H1 (cell line): ENCODE results near the gene GOLGA3. TPM values are rescaled to one million over a fixed set of nuclear protein-coding genes. Genes with fewer than 3 reads are reported as not detected.

ENCODE experiments used
- CTCF ChIA-PET: fragments of 300-600 bp; sonication (Branson Sonifier 250); formaldehyde crosslinking; loops from one replicate; lab custom pipeline; 2021; ENCODE audit not compliant: partially characterized antibody; lab: Charles Lee
- POLR2A ChIA-PET: fragments of 300-600 bp; sonication (Branson Sonifier 250); formaldehyde crosslinking; loops from one replicate; lab custom pipeline; 2021; ENCODE audit warnings: inconsistent platforms; ENCODE audit not compliant: partially characterized antibody; lab: Charles Lee
- DNase-seq, 2 experiments: peaks; one replicate each; pipeline versions ENCODE4 v3.0.0 to v3.0.0-alpha.2; 2010 to 2022; ENCODE audit warnings: low spot score in 2 of 2, low read depth in 1 of 2, mixed read lengths in 1 of 2
- FAIRE-seq: peaks from 2 replicates; lab custom pipeline; 2011; peaks lifted over from hg19 to GRCh38; lab: Jason Lieb, UNC
- H2AFZ ChIP-seq: 2 replicates; pipeline ENCODE4 v1.8.1; 2012; ENCODE audit warnings: low read length, inconsistent platforms
- H2AK5ac ChIP-seq: 2 replicates; pipeline ENCODE4 v1.6.1; 2013; ENCODE audit warnings: low read depth, low read length
- H2BK120ac ChIP-seq: replicated peaks from 2 replicates; pipeline ENCODE3; 2013; ENCODE audit warnings: low read depth, low read length, inconsistent platforms
- H2BK12ac ChIP-seq: 2 replicates; pipeline ENCODE4 v1.6.1; 2013; ENCODE audit warnings: low read depth, low read length
- H2BK15ac ChIP-seq: 2 replicates; pipeline ENCODE4 v1.6.1; 2013; ENCODE audit warnings: low read length
- H2BK20ac ChIP-seq: 2 replicates; pipeline ENCODE4 v1.6.1; 2013; ENCODE audit warnings: low read length
- H2BK5ac ChIP-seq: 2 replicates; pipeline ENCODE4 v1.6.1; 2013; ENCODE audit warnings: low read depth, low read length
- H3K14ac ChIP-seq: 2 replicates; pipeline ENCODE4 v1.6.1; 2013; ENCODE audit warnings: inconsistent platforms; ENCODE audit not compliant: insufficient read length
- H3K18ac ChIP-seq: 2 replicates; pipeline ENCODE4 v1.6.1; 2013; ENCODE audit warnings: low read length; ENCODE audit errors: extremely low read depth
- H3K23ac ChIP-seq: 2 replicates; pipeline ENCODE4 v1.6.1; 2013; ENCODE audit warnings: inconsistent platforms; ENCODE audit not compliant: insufficient read length
- H3K23me2 ChIP-seq: 2 replicates; pipeline ENCODE4 v1.6.1; 2013; ENCODE audit warnings: low read depth, low read length
- H3K27ac ChIP-seq: 2 replicates; pipeline ENCODE4 v1.6.1; 2011; ENCODE audit warnings: low read depth, low read length, inconsistent platforms
- H3K27me3 ChIP-seq, 4 experiments: replicated peaks in 1 of 4; 1 replicate in 1 of 4; 2 replicates in 3 of 4; pipeline versions ENCODE4 v1.6.1 to v1.8.1; 2011 to 2013; ENCODE audit warnings: low read length in 3 of 4, mild to moderate bottlenecking in 3 of 4, inconsistent platforms in 2 of 4, mixed read lengths in 2 of 4, moderate library complexity in 1 of 4; ENCODE audit not compliant: control insufficient read depth in 3 of 4, insufficient read depth in 3 of 4; ENCODE audit errors: extremely low read depth in 1 of 4
- H3K36me3 ChIP-seq, 4 experiments: 2 replicates each; pipeline versions ENCODE4 v1.6.1 to v1.8.1; 2011 to 2013; ENCODE audit warnings: mild to moderate bottlenecking in 4 of 4, low read length in 3 of 4, moderate library complexity in 2 of 4, control low read depth in 1 of 4, inconsistent platforms in 1 of 4; ENCODE audit not compliant: insufficient read depth in 4 of 4, control insufficient read depth in 2 of 4
- H3K4ac ChIP-seq: replicated peaks from 2 replicates; pipeline ENCODE3; 2013; ENCODE audit warnings: low read length, low read depth, mixed read lengths, inconsistent platforms; ENCODE audit not compliant: insufficient read length
- H3K4me1 ChIP-seq, 4 experiments: replicated peaks in 1 of 4; 1 replicate in 1 of 4; 2 replicates in 3 of 4; pipeline versions ENCODE4 v1.6.1 to v1.8.1; 2011 to 2013; ENCODE audit warnings: low read length in 3 of 4, inconsistent platforms in 2 of 4, mixed read lengths in 1 of 4; ENCODE audit not compliant: insufficient read depth in 4 of 4, control insufficient read depth in 3 of 4
- H3K4me2 ChIP-seq, 2 experiments: 2 replicates each; pipeline versions ENCODE4 v1.6.1 to v1.8.1; 2011 to 2013; ENCODE audit warnings: low read depth in 2 of 2, low read length in 2 of 2, control low read depth in 1 of 2, inconsistent platforms in 1 of 2, mild to moderate bottlenecking in 1 of 2; ENCODE audit not compliant: insufficient read depth in 1 of 2
- H3K4me3 ChIP-seq, 4 experiments: fragments of 200-600, 300-600 bp in 1 of 4; sonication (generic), shearing (Covaris generic), sonication (Bioruptor Twin) in 1 of 4; 2 replicates each; pipeline versions ENCODE4 v1.5.1 to v1.8.1; 2011 to 2016; ENCODE audit warnings: low read length in 4 of 4, low read depth in 3 of 4, control low read depth in 2 of 4, inconsistent platforms in 2 of 4, mild to moderate bottlenecking in 2 of 4, mixed read lengths in 1 of 4, moderate library complexity in 1 of 4; ENCODE audit not compliant: insufficient read depth in 2 of 4; ENCODE audit errors: extremely low read depth in 1 of 4
- H3K56ac ChIP-seq: replicated peaks from 2 replicates; pipeline ENCODE3; 2013; ENCODE audit warnings: low read depth, mild to moderate bottlenecking, mixed read lengths, low read length, inconsistent platforms; ENCODE audit not compliant: insufficient read length
- H3K79me1 ChIP-seq: 2 replicates; pipeline ENCODE4 v1.6.1; 2013; ENCODE audit warnings: low read depth, low read length, control low read depth
- H3K79me2 ChIP-seq, 2 experiments: 2 replicates each; pipeline versions ENCODE4 v1.6.1 to v1.8.1; 2012 to 2013; ENCODE audit warnings: low read length in 2 of 2, mild to moderate bottlenecking in 2 of 2, inconsistent platforms in 1 of 2; ENCODE audit not compliant: insufficient read depth in 2 of 2, control insufficient read depth in 1 of 2
- H3K9ac ChIP-seq, 4 experiments: replicated peaks in 1 of 4; 1 replicate in 1 of 4; 2 replicates in 3 of 4; pipeline versions ENCODE4 v1.6.1 to v1.8.1; 2011 to 2013; ENCODE audit warnings: low read depth in 3 of 4, low read length in 3 of 4, control low read depth in 2 of 4, mild to moderate bottlenecking in 2 of 4, moderate library complexity in 2 of 4, inconsistent platforms in 1 of 4; ENCODE audit errors: extremely low read depth in 1 of 4
- H3K9me3 ChIP-seq, 2 experiments: 2 replicates each; pipeline versions ENCODE4 v1.6.1 to v1.8.1; 2012 to 2013; ENCODE audit warnings: mild to moderate bottlenecking in 2 of 2, moderate library complexity in 2 of 2, control low read depth in 1 of 2, inconsistent platforms in 1 of 2, low read depth in 1 of 2, low read length in 1 of 2, mixed read lengths in 1 of 2; ENCODE audit not compliant: insufficient read depth in 2 of 2
- H4K20me1 ChIP-seq, 2 experiments: replicated peaks in 1 of 2; 2 replicates each; pipeline versions ENCODE3 to v1.8.1; 2011 to 2013; ENCODE audit warnings: inconsistent platforms in 2 of 2, low read length in 2 of 2, mild to moderate bottlenecking in 1 of 2; ENCODE audit not compliant: insufficient read depth in 2 of 2, control insufficient read depth in 1 of 2
- H4K5ac ChIP-seq: 2 replicates; pipeline ENCODE4 v1.6.1; 2013; ENCODE audit warnings: low read length, low read depth, mixed read lengths, inconsistent platforms; ENCODE audit not compliant: insufficient read length
- H4K8ac ChIP-seq: 2 replicates; pipeline ENCODE4 v1.8.0; 2013; ENCODE audit warnings: mild to moderate bottlenecking, moderate library complexity, low read length, inconsistent platforms; ENCODE audit not compliant: insufficient read depth; ENCODE audit errors: extremely low read depth
- H4K91ac ChIP-seq: replicated peaks from 2 replicates; pipeline ENCODE3; 2013; ENCODE audit warnings: low read length, mixed read lengths, inconsistent platforms; ENCODE audit not compliant: insufficient read length
- WGBS, 2 experiments: shearing (Covaris generic) in 1 of 2; methylation state at CpG; one replicate each; pipeline versions ENCODE4 v1.1.6 to v1.1.7; 2013 to 2015; ENCODE audit warnings: low lambda C conversion rate in 2 of 2, mixed read lengths in 2 of 2, inconsistent platforms in 1 of 2, low coverage in 1 of 2, missing lambda C conversion rate in 1 of 2; ENCODE audit not compliant: insufficient replicate concordance in 2 of 2, insufficient coverage in 1 of 2, insufficient read length in 1 of 2; ENCODE audit errors: extremely low coverage in 1 of 2, missing lambda C conversion rate in 1 of 2; 5-methylcytosine and 5-hydroxymethylcytosine counted together
- polyA plus RNA-seq, 7 experiments: library from polyadenylated mRNA; depleted of rRNA in 3 of 7; stranded (reverse) in 5 of 7; unstranded in 2 of 7; fragments of >200 nt in 5 of 7; fragments of 200-250 nt in 2 of 7; gene quantifications; 1 replicate in 5 of 7; 2 replicates in 1 of 7; 4 replicates in 1 of 7; pipeline versions ENCODE4 v1.2.1 to v1.2.3, GENCODE V29; 2011 to 2013; ENCODE audit warnings: missing spikeins in 2 of 7, mixed read lengths in 2 of 7
- total RNA-seq: library from RNA; stranded (reverse); fragmentation: NEBNext Ultra II Directional; extraction: Animal tissue kit (Norgen Biotek cat#: 25700); gene quantifications from 2 replicates; pipeline ENCODE4 v1.2.1, GENCODE V29; 2021

The GOLGA3 gene
- total and polyA plus RNA-seq, 2 of the 8 experiments (the other 6 are each of a cell fraction or from before 2014, with no cell fraction given), result 6.4 to 33.1 TPM

GRCh38 chr12:132806857-132807256, 21.8 kb downstream of the GOLGA3 start:
- DNase-seq (no peak), FAIRE-seq (no peak)
- no peak overlapping the region for H3K4me2 ChIP-seq
- H3K18ac ChIP-seq, result no peak overlapping the region
- no peak overlapping the region for H4K5ac ChIP-seq
- no peak overlapping the region for H4K8ac ChIP-seq
- H3K9ac ChIP-seq, result no peak overlapping the region
- H2BK12ac ChIP-seq, result no peak overlapping the region
- H3K4me3 ChIP-seq, result no peak overlapping the region
- H3K4me1 ChIP-seq, result no peaks in the 10 kb centered on the region; a peak in 1 of 7 replicates
- ChIA-PET POLR2A (interaction anchor here (0.9 to 2.2 kb wide), 4 partner anchors 12 to 273 kb away, joined by 3 to 4 read pairs (median 4); no protein-coding TSS in a partner anchor), CTCF (interaction anchor here (0.6 to 1.9 kb wide), 3 partner anchors 31 to 116 kb away, joined by 3 to 8 read pairs (median 4); no protein-coding TSS in a partner anchor)
- H3K9me3 ChIP-seq, result no peaks in the 10 kb centered on the region
- H2BK15ac ChIP-seq, result no peak overlapping the region
- H4K20me1 ChIP-seq, result peaks cover 9 to 16% of the 10 kb centered on the region in 2 experiments
- H4K91ac ChIP-seq, result no peak overlapping the region
- 95% methylated on average over 17 of the region's 18 CpGs; no CpG with 5 or more reads in 1 of the 2 experiments for WGBS, 2 experiments
- no peak overlapping the region for H3K4ac ChIP-seq
- H3K56ac ChIP-seq, result no peak overlapping the region
- no peak overlapping the region for H3K14ac ChIP-seq
- H2BK120ac ChIP-seq, result no peak overlapping the region
- H3K27ac ChIP-seq, result no peak overlapping the region
- no peaks in the 10 kb centered on the region for H3K27me3 ChIP-seq
- no peak overlapping the region for H2BK5ac ChIP-seq
- no peak overlapping the region for H3K23ac ChIP-seq
- peaks cover 6% of the 10 kb centered on the region for H3K79me1 ChIP-seq
- no peak overlapping the region for H2BK20ac ChIP-seq
- no peak overlapping the region for H2AK5ac ChIP-seq
- H3K36me3 ChIP-seq, result peaks cover 22 to 50% (median 38%) of the 10 kb centered on the region in 4 experiments; a peak in 7 of 8 replicates
- peaks cover 0 to 13% of the 10 kb centered on the region in 2 experiments; a peak in 2 of 4 replicates for H3K79me2 ChIP-seq
- H2AFZ ChIP-seq, result no peak overlapping the region
- no peaks in the 10 kb centered on the region for H3K23me2 ChIP-seq
